DMS 273 treated with DMSO at 0.1 percent for 48 hours (cell line): ENCODE data around the gene BCAS3.

Experiments
- DNase-seq: peaks from one replicate; lab custom pipeline; 2025; lab: John Stamatoyannopoulos, UW

The BCAS3 gene

GRCh38 chr17:61409301-61410112 is 731.9 kb downstream of the BCAS3 start:
- peak; percentile 28 for DNase-seq

GRCh38 chr17:61410141-61411010 is 732.7 kb downstream of the BCAS3 start:
- DNase-seq, result no peak

GRCh38 chr17:61411011-61411260 is 733.3 kb downstream of the BCAS3 start:
- DNase-seq, result no peak

GRCh38 chr17:61411261-61412142 is 733.9 kb downstream of the BCAS3 start:
- DNase-seq, result no peak

GRCh38 chr17:61412143-61412859 is 734.6 kb downstream of the BCAS3 start:
- no peak for DNase-seq

- DNase-seq, result no peak
Observed at GRCh38 chr17:61412860-61413660, 735.4 kb downstream of the BCAS3 start.

GRCh38 chr17:61413661-61414126 is 736.0 kb downstream of the BCAS3 start:
- DNase-seq, result no peak

- DNase-seq, result no peak
Observed at GRCh38 chr17:61414141-61414935, 736.7 kb downstream of the BCAS3 start.

GRCh38 chr17:61414936-61415251 is 737.2 kb downstream of the BCAS3 start:
- DNase-seq, result no peak

- no peak for DNase-seq
Observed at GRCh38 chr17:61415374-61416210, 737.9 kb downstream of the BCAS3 start.

GRCh38 chr17:61416211-61416539 is 738.5 kb downstream of the BCAS3 start:
- no peak for DNase-seq

GRCh38 chr17:61416540-61417363 is 739.1 kb downstream of the BCAS3 start:
- DNase-seq, result peak; percentile 48

GRCh38 chr17:61418449-61418848 is 740.8 kb downstream of the BCAS3 start:
- DNase-seq, result no peak

- DNase-seq, result no peak
Observed at GRCh38 chr17:61419496-61420046, 741.9 kb downstream of the BCAS3 start.

GRCh38 chr17:61420052-61420451 is 742.4 kb downstream of the BCAS3 start:
- no peak for DNase-seq

- no peak for DNase-seq
Observed at GRCh38 chr17:61420745-61421398, 743.2 kb downstream of the BCAS3 start.

GRCh38 chr17:61421460-61421859 is 743.8 kb downstream of the BCAS3 start:
- DNase-seq, result no peak
